CD4-positive, alpha-beta T cell (primary cell): ENCODE data around the gene UCK1. TPM values are rescaled to one million over a fixed set of nuclear protein-coding genes. Genes with fewer than 3 reads are reported as not detected.
A peak's percentile ranks its signal among the peaks of the same experiment; 100 is the strongest.

Experiments used
- ATAC-seq: fragments of 200-7000 bp; cut with Tn5 transposase; one replicate; pipeline ENCODE4 v1.10.0; 2022; ENCODE audit warnings: mild to moderate bottlenecking; ENCODE audit not compliant: poor library complexity
- CTCF ChIA-PET: fragments of 350-600 bp; sonication (Branson Sonifier 250); formaldehyde crosslinking; loops from one replicate; lab custom pipeline; 2021; ENCODE audit warnings: antibody characterized with exemption, inconsistent platforms; lab: Charles Lee
- POLR2A ChIA-PET: fragments of 350-600 bp; sonication (Branson Sonifier 250); formaldehyde crosslinking; loops from one replicate; lab custom pipeline; 2021; ENCODE audit warnings: antibody characterized with exemption, inconsistent platforms; lab: Charles Lee
- DNase-seq, 14 experiments: peaks; one replicate each; pipeline ENCODE4 v3.0.0-alpha.2; 2013 to 2020; ENCODE audit warnings: mixed read lengths in 2 of 14
- H3K27ac ChIP-seq, 2 donors: one replicate each; pipeline versions ENCODE4 v1.5.1 to v1.7.0; 2013; ENCODE audit warnings: low read length in 2 of 2, low read depth in 1 of 2, mild to moderate bottlenecking in 1 of 2
- H3K27me3 ChIP-seq, 2 experiments: 1 replicate in 1 of 2; 2 replicates in 1 of 2; pipeline versions ENCODE4 v1.6.1 to v1.7.0; 2013; ENCODE audit warnings: low read length in 2 of 2, control low read depth in 1 of 2, mild to moderate bottlenecking in 1 of 2, moderate library complexity in 1 of 2; ENCODE audit not compliant: insufficient read depth in 2 of 2, control insufficient read depth in 1 of 2
- H3K36me3 ChIP-seq: one replicate; pipeline ENCODE4 v1.6.1; 2013; ENCODE audit warnings: low read length, control low read depth; ENCODE audit not compliant: insufficient read depth
- H3K4me1 ChIP-seq: one replicate; pipeline ENCODE4 v1.6.1; 2013; ENCODE audit warnings: low read length, control low read depth; ENCODE audit not compliant: insufficient read depth
- H3K4me3 ChIP-seq: one replicate; pipeline ENCODE4 v1.5.1; 2013; ENCODE audit warnings: mild to moderate bottlenecking, low read length, moderate library complexity
- H3K9me3 ChIP-seq, 2 experiments: 1 replicate in 1 of 2; 2 replicates in 1 of 2; pipeline versions ENCODE4 v1.6.1 to v1.7.0; 2013; ENCODE audit warnings: low read length in 2 of 2, mild to moderate bottlenecking in 2 of 2, control low read depth in 1 of 2, moderate library complexity in 1 of 2; ENCODE audit not compliant: control insufficient read depth in 1 of 2, insufficient read depth in 1 of 2
- H3K27ac Mint-ChIP-seq: one replicate; pipeline ENCODE4 v1.8.0; 2020; ENCODE audit warnings: mixed read lengths
- H3K27me3 Mint-ChIP-seq: one replicate; pipeline ENCODE4 v1.8.0; 2021; ENCODE audit warnings: mixed read lengths
- H3K36me3 Mint-ChIP-seq: one replicate; pipeline ENCODE4 v1.8.0; 2021; ENCODE audit warnings: low read depth, mixed read lengths
- H3K4me1 Mint-ChIP-seq: one replicate; pipeline ENCODE4 v1.8.0; 2021; ENCODE audit warnings: low read depth, mixed read lengths
- H3K4me3 Mint-ChIP-seq: one replicate; pipeline ENCODE4 v1.8.0; 2020; ENCODE audit warnings: mild to moderate bottlenecking, mixed read lengths
- H3K9me3 Mint-ChIP-seq: one replicate; pipeline ENCODE4 v1.8.0; 2020; ENCODE audit warnings: mixed read lengths
- intact Hi-C, 2 experiments: fragments of 100-400 bp; cut with DNase I in 1 of 2; cut with micrococcal nuclease in 1 of 2; formaldehyde crosslinking; loops; one replicate each; pipeline versions ENCODE4 v1.15.1 to v1.9.0; 2023 to 2025; cut with DNase I, micrococcal nuclease
- total RNA-seq, 174 experiments: library from RNA in 2 of 174; stranded (reverse) in 2 of 174; gene quantifications; one replicate each; pipeline ENCODE4 v1.2.3 and lab custom pipeline; 2021 to 2026
- TF ChIP-seq, protein P1 (sequence below): fragments of 200-600 bp; IDR thresholded peaks from one replicate; pipeline ENCODE4 v1.8.0; 2022; ENCODE audit warnings: antibody characterized with exemption, mild to moderate bottlenecking

Gene UCK1
- total RNA-seq, 2 experiments from 2014 or later = 22.1 to 22.5 TPM

- DNase-seq = no peak
- peaks cover 23% of the 10 kb centered on the region for H3K4me1 ChIP-seq
- H3K4me3 ChIP-seq = no peak overlapping the region
- peak overlapping the region; percentile 78 for H3K4me3 Mint-ChIP-seq
- peaks cover 41% of the 10 kb centered on the region for H3K36me3 Mint-ChIP-seq
- no peaks in the 10 kb centered on the region for H3K9me3 ChIP-seq
- H3K9me3 Mint-ChIP-seq = no peaks in the 10 kb centered on the region
- TF ChIP-seq, protein P1, sequence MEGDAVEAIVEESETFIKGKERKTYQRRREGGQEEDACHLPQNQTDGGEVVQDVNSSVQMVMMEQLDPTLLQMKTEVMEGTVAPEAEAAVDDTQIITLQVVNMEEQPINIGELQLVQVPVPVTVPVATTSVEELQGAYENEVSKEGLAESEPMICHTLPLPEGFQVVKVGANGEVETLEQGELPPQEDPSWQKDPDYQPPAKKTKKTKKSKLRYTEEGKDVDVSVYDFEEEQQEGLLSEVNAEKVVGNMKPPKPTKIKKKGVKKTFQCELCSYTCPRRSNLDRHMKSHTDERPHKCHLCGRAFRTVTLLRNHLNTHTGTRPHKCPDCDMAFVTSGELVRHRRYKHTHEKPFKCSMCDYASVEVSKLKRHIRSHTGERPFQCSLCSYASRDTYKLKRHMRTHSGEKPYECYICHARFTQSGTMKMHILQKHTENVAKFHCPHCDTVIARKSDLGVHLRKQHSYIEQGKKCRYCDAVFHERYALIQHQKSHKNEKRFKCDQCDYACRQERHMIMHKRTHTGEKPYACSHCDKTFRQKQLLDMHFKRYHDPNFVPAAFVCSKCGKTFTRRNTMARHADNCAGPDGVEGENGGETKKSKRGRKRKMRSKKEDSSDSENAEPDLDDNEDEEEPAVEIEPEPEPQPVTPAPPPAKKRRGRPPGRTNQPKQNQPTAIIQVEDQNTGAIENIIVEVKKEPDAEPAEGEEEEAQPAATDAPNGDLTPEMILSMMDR = no peak
- no peak overlapping the region for H3K27ac Mint-ChIP-seq
- no peaks in the 10 kb centered on the region for H3K27me3 Mint-ChIP-seq
- intact Hi-C loops = no loop called here
- H3K4me1 Mint-ChIP-seq = peaks cover 24% of the 10 kb centered on the region
- ATAC-seq = no peak
- H3K36me3 ChIP-seq = peaks cover 55% of the 10 kb centered on the region
- ChIA-PET POLR2A (no interaction called here), CTCF (no interaction called here)
- no peak overlapping the region for H3K27ac ChIP-seq
- H3K27me3 ChIP-seq = no peaks in the 10 kb centered on the region
These were observed 2.1 kb downstream of the UCK1 start for GRCh38 chr9:131528886-131529505.

- Histone ChIP-seq H3K4me1 (peaks cover 20% of the 10 kb centered on the region), H3K27me3 (no peaks in the 10 kb centered on the region), H3K27ac (no peak overlapping the region), H3K4me3 (no peak overlapping the region), H3K36me3 (peaks cover 63% of the 10 kb centered on the region), H3K9me3 (no peaks in the 10 kb centered on the region)
- no peaks in the 10 kb centered on the region for H3K27me3 Mint-ChIP-seq
- CTCF ChIA-PET = no interaction called here
- peaks cover 48% of the 10 kb centered on the region for H3K36me3 Mint-ChIP-seq
- peak overlapping the region; percentile 51 for H3K27ac Mint-ChIP-seq
- POLR2A ChIA-PET = no interaction called here
- peak overlapping the region; percentile 78 for H3K4me3 Mint-ChIP-seq
- TF ChIP-seq, protein P1 = no peak
- no peak for DNase-seq
- peaks cover 24% of the 10 kb centered on the region for H3K4me1 Mint-ChIP-seq
- no peak for ATAC-seq
- H3K9me3 Mint-ChIP-seq = no peaks in the 10 kb centered on the region
- intact Hi-C loops = no loop called here
These were observed 2.9 kb downstream of the UCK1 start for GRCh38 chr9:131528186-131528585.

DNA sequence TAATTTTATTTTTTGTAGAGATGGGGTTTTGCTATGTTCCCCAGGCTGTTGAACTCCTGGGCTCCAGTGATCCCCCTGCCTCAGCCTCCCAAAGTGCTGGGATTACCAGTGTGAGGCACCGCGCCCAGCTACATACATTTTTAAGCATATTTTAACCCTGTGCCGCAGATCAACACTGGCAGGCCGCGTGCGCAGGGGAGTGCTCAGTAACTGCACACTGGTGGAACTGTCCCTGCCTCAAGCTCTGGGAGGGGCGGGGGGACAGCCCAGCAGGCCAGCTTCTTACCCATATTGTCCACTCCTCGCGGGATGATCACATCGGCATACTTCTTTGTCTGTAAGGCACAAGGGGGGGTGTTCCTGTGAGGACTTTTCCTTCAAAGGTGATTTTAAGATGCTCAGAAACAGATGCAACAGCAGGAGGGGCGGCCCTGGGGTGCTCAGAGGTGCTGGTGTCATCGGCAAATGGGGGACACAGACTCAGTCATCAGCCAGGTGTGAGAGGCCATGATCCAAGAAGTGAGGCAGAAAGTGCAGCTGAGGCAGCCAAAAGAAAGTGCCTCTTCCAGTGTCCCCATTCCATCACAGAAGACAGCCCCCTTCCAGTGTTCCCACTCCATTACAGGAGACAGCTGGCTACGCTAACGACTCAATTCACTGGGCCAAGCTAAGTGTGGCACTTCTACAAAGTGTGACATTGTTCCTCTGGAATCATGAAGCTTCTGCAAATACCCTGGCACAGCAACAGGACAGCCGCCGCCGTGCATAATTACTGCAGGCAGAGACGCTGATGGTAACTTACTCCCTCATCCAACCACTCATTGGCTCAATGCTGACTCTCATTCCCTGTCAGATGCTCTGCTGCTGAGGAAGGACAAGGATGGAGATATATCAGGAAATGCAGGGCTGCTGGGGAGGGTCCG lies 5.2 kb downstream of the UCK1 start:
- H3K4me1 ChIP-seq = peaks cover 15% of the 10 kb centered on the region
- H3K4me3 Mint-ChIP-seq = peak overlapping the region; percentile 51
- no peaks in the 10 kb centered on the region for H3K9me3 Mint-ChIP-seq
- H3K27me3 ChIP-seq = no peaks in the 10 kb centered on the region
- intact Hi-C loops = no loop called here
- CTCF ChIA-PET = no interaction called here
- POLR2A ChIA-PET = no interaction called here
- no peak overlapping the region for H3K27ac ChIP-seq
- H3K4me3 ChIP-seq = no peak overlapping the region
- peaks cover 86% of the 10 kb centered on the region for H3K36me3 ChIP-seq
- H3K27me3 Mint-ChIP-seq = no peaks in the 10 kb centered on the region
- TF ChIP-seq, protein P1 = no peak
- H3K36me3 Mint-ChIP-seq = peaks cover 69% of the 10 kb centered on the region
- no peaks in the 10 kb centered on the region for H3K9me3 ChIP-seq
- no peak overlapping the region for H3K27ac Mint-ChIP-seq
- DNase-seq (no peak), ATAC-seq (no peak)
- peaks cover 19% of the 10 kb centered on the region for H3K4me1 Mint-ChIP-seq
